Endothelial cell of umbilical vein (primary cell): ENCODE results near the gene LIN54. TPM values are rescaled to one million over a fixed set of nuclear protein-coding genes. Genes with fewer than 3 reads are reported as not detected.

Experiments used
- BruUV-seq: library from RNA; stranded (reverse); fragments of 400-500 nt; replicated peaks from 2 replicates; lab custom pipeline; 2021; lab: Mats Ljungman, UMichigan
- CTCF ChIA-PET: fragments of 300-600, 350-600 bp; sonication (Branson Sonifier 250); formaldehyde crosslinking; loops from one replicate; lab custom pipeline; 2021; ENCODE audit warnings: antibody characterized with exemption, inconsistent platforms; lab: Charles Lee
- POLR2A ChIA-PET: fragments of 300-600, 350-600 bp; sonication (Branson Sonifier 250); formaldehyde crosslinking; loops from one replicate; lab custom pipeline; 2021; ENCODE audit warnings: antibody characterized with exemption, inconsistent platforms; lab: Charles Lee
- DNase-seq: peaks from one replicate; pipeline ENCODE4 v3.0.0-alpha.2; 2011; ENCODE audit warnings: low read depth, low spot score
- FAIRE-seq: peaks from 2 replicates; lab custom pipeline; 2011; peaks lifted over from hg19 to GRCh38; lab: Jason Lieb, UNC
- H2AFZ ChIP-seq: 2 replicates; pipeline ENCODE4 v1.6.0; 2012; ENCODE audit warnings: low read depth, low read length, control low read depth, inconsistent platforms
- H3K27ac ChIP-seq: 2 replicates; pipeline ENCODE4 v1.5.1; 2011; ENCODE audit warnings: low read depth, mild to moderate bottlenecking, control low read depth, low read length, moderate library complexity; ENCODE audit not compliant: insufficient read depth
- H3K27me3 ChIP-seq, 2 experiments: 2 replicates each; pipeline versions ENCODE4 v1.6.0 to v1.6.1; 2011; ENCODE audit warnings: low read length in 2 of 2, mixed read lengths in 1 of 2; ENCODE audit not compliant: control insufficient read depth in 2 of 2, insufficient read depth in 2 of 2
- H3K36me3 ChIP-seq, 2 experiments: 2 replicates in 1 of 2; 3 replicates in 1 of 2; pipeline ENCODE4 v1.5.1; 2011; ENCODE audit warnings: low read length in 2 of 2, mild to moderate bottlenecking in 1 of 2, moderate library complexity in 1 of 2; ENCODE audit not compliant: control insufficient read depth in 2 of 2, insufficient read depth in 2 of 2; ENCODE audit errors: extremely low read depth in 1 of 2
- H3K4me1 ChIP-seq: 3 replicates; pipeline ENCODE4 v1.5.1; 2011; ENCODE audit warnings: mild to moderate bottlenecking, low read length; ENCODE audit not compliant: control insufficient read depth, insufficient read depth; ENCODE audit errors: extremely low read depth
- H3K4me2 ChIP-seq: 2 replicates; pipeline ENCODE4 v1.6.1; 2011; ENCODE audit warnings: low read length, control low read depth, mixed read lengths; ENCODE audit not compliant: insufficient read depth
- H3K4me3 ChIP-seq, 3 experiments: fragments of 200-600 bp in 1 of 3; sonication (generic), shearing (Covaris generic) in 1 of 3; replicated peaks in 1 of 3; 2 replicates each; pipeline ENCODE4 v1.5.1; 2011 to 2016; ENCODE audit warnings: control low read depth in 3 of 3, low read length in 3 of 3, mild to moderate bottlenecking in 2 of 3, inconsistent platforms in 1 of 3, low read depth in 1 of 3, moderate library complexity in 1 of 3; ENCODE audit not compliant: insufficient read depth in 1 of 3
- H3K79me2 ChIP-seq: 2 replicates; pipeline ENCODE4 v1.6.0; 2012; ENCODE audit warnings: low read length, inconsistent platforms; ENCODE audit not compliant: control insufficient read depth, insufficient read depth
- H3K9ac ChIP-seq: replicated peaks from 2 replicates; pipeline ENCODE3; 2011; ENCODE audit warnings: low read length, control low read depth; ENCODE audit not compliant: insufficient read depth; ENCODE audit errors: extremely low read depth
- H3K9me1 ChIP-seq: replicated peaks from 3 replicates; pipeline ENCODE4 v1.6.0; 2011; ENCODE audit warnings: mild to moderate bottlenecking, low read length; ENCODE audit not compliant: control insufficient read depth, insufficient read depth; ENCODE audit errors: extremely low read depth
- H3K9me3 ChIP-seq: replicated peaks from 2 replicates; pipeline ENCODE4 v1.5.1; 2012; ENCODE audit warnings: low read length, inconsistent platforms; ENCODE audit not compliant: control insufficient read depth, insufficient read depth
- H4K20me1 ChIP-seq: replicated peaks from 2 replicates; pipeline ENCODE3; 2011; ENCODE audit warnings: mild to moderate bottlenecking, low read length; ENCODE audit not compliant: control insufficient read depth, insufficient read depth; ENCODE audit errors: extremely low read depth
- EZH2 ChIP-seq: IDR thresholded peaks from 2 replicates; pipeline ENCODE4 v1.6.1; 2012; ENCODE audit warnings: borderline replicate concordance, low read depth, mild to moderate bottlenecking, moderate library complexity, low read length, inconsistent platforms; ENCODE audit not compliant: severe bottlenecking
- FOS ChIP-seq: IDR thresholded peaks from 2 replicates; pipeline ENCODE4 v1.6.1; 2011; ENCODE audit warnings: mild to moderate bottlenecking, low read length, moderate library complexity, borderline replicate concordance; ENCODE audit not compliant: insufficient read depth
- GATA2 ChIP-seq: IDR thresholded peaks from 2 replicates; pipeline ENCODE4 v1.7.0; 2011; ENCODE audit warnings: low read depth, mild to moderate bottlenecking, moderate library complexity, mixed read lengths, low read length; ENCODE audit not compliant: insufficient read length, insufficient read depth
- JUN ChIP-seq: IDR thresholded peaks from 2 replicates; pipeline ENCODE4 v1.6.1; 2011; ENCODE audit warnings: borderline replicate concordance, low read depth; ENCODE audit not compliant: insufficient read length, insufficient read depth
- MAX ChIP-seq: IDR thresholded peaks from 2 replicates; pipeline ENCODE4 v1.6.1; 2011; ENCODE audit not compliant: insufficient read depth, insufficient read length
- MYC ChIP-seq: IDR thresholded peaks from one replicate; pipeline ENCODE4 v1.6.1; 2011; ENCODE audit warnings: mild to moderate bottlenecking, low read depth, low read length
- POLR2A ChIP-seq: IDR thresholded peaks from 2 replicates; pipeline ENCODE4 v1.6.1; 2012; ENCODE audit warnings: low read depth, mild to moderate bottlenecking, control low read depth, low read length
- POLR2AphosphoS5 ChIP-seq: IDR thresholded peaks from 2 replicates; pipeline ENCODE4 v1.6.1; 2012; ENCODE audit warnings: low read depth, mild to moderate bottlenecking, control low read depth, low read length, moderate library complexity; ENCODE audit not compliant: insufficient read depth
- dilution Hi-C: fragments of 300-500 bp; cut with MboI; formaldehyde crosslinking; loops from one replicate; pipeline ENCODE4 v1.15.0; 2019; ENCODE audit warnings: low sequenced_read_pairs; ENCODE audit not compliant: extremely low pct_ligation_motif_present
- intact Hi-C: fragments of 100-400 bp; cut with micrococcal nuclease; formaldehyde crosslinking; loops from one replicate; pipeline ENCODE4 v1.10.0; 2022
- polyA plus RNA-seq, 4 experiments: library from polyadenylated mRNA; depleted of rRNA in 3 of 4; stranded (reverse) in 3 of 4; unstranded in 1 of 4; fragments of >200 nt; gene quantifications; 2 replicates each; pipeline versions ENCODE4 v1.2.1 to v1.2.3, GENCODE V29; 2011 to 2012; ENCODE audit warnings: missing spikeins in 1 of 4
- total RNA-seq: library from RNA; stranded (reverse); gene quantifications from 2 replicates; pipeline ENCODE4 v1.2.3, GENCODE V29; 2021
- TF ChIP-seq, protein P1 (sequence below), 2 donors: IDR thresholded peaks; 1 replicate in 1 of 2; 2 replicates in 1 of 2; pipeline ENCODE4 v1.5.1; 2011; ENCODE audit warnings: low read length in 2 of 2, mild to moderate bottlenecking in 2 of 2, moderate library complexity in 2 of 2, control low read depth in 1 of 2, inconsistent platforms in 1 of 2, low read depth in 1 of 2; ENCODE audit not compliant: insufficient read depth in 1 of 2; ENCODE audit errors: extremely low read depth in 1 of 2

LIN54 gene
- total and polyA plus RNA-seq, 2 donors (not counting 3 experiments of a cell fraction or from before 2014, with no cell fraction given), result 6.2 to 15.7 TPM

GRCh38 chr4:82984459-82984858, 26.2 kb downstream of the LIN54 start:
- H4K20me1 ChIP-seq, result no peaks in the 10 kb centered on the region
- TF ChIP-seq, protein P1, sequence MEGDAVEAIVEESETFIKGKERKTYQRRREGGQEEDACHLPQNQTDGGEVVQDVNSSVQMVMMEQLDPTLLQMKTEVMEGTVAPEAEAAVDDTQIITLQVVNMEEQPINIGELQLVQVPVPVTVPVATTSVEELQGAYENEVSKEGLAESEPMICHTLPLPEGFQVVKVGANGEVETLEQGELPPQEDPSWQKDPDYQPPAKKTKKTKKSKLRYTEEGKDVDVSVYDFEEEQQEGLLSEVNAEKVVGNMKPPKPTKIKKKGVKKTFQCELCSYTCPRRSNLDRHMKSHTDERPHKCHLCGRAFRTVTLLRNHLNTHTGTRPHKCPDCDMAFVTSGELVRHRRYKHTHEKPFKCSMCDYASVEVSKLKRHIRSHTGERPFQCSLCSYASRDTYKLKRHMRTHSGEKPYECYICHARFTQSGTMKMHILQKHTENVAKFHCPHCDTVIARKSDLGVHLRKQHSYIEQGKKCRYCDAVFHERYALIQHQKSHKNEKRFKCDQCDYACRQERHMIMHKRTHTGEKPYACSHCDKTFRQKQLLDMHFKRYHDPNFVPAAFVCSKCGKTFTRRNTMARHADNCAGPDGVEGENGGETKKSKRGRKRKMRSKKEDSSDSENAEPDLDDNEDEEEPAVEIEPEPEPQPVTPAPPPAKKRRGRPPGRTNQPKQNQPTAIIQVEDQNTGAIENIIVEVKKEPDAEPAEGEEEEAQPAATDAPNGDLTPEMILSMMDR (IDR thresholded peaks at IDR 0.05; ENCODE audit: extremely low read depth in 1 of 2, insufficient read depth in 1 of 2, low read depth in 1 of 2, low read length in 2 of 2), result no peak
- TF ChIP-seq POLR2AphosphoS5 (no peak), MYC (no peak), GATA2 (no peak), FOS (no peak), EZH2 (no peak), POLR2A (no peak), JUN (no peak), MAX (no peak)
- H3K4me1 ChIP-seq, result peaks cover 21% of the 10 kb centered on the region
- ChIA-PET CTCF (interaction anchor here (1.5 kb wide), 1 partner anchor 19 kb away, joined by 4 read pairs; no protein-coding TSS in a partner anchor), POLR2A (no interaction called here)
- H3K4me3 ChIP-seq, result no peak overlapping the region
- H3K9me1 ChIP-seq, result no peaks in the 10 kb centered on the region
- H2AFZ ChIP-seq, result no peak overlapping the region
- intact Hi-C loops, result no loop called here
- no peak overlapping the region for H3K9ac ChIP-seq
- no peaks in the 10 kb centered on the region for H3K9me3 ChIP-seq
- BruUV-seq, result no TSS peak
- no peaks in the 10 kb centered on the region for H3K27me3 ChIP-seq
- DNase-seq (peak; percentile 5), FAIRE-seq (no peak)
- H3K4me2 ChIP-seq, result no peak overlapping the region
- H3K79me2 ChIP-seq, result peaks cover 27% of the 10 kb centered on the region
- H3K27ac ChIP-seq, result no peak overlapping the region
- no peaks in the 10 kb centered on the region for H3K36me3 ChIP-seq
- dilution Hi-C loops, result no loop called here
